Measurements from ENCODE around the gene NAV3. TPM values are rescaled to one million over a fixed set of nuclear protein-coding genes. Genes with fewer than 3 reads are reported as not detected.

The NAV3 gene
- total RNA-seq, 1 experiment from 2014 or later = 2.5 TPM

DNA sequence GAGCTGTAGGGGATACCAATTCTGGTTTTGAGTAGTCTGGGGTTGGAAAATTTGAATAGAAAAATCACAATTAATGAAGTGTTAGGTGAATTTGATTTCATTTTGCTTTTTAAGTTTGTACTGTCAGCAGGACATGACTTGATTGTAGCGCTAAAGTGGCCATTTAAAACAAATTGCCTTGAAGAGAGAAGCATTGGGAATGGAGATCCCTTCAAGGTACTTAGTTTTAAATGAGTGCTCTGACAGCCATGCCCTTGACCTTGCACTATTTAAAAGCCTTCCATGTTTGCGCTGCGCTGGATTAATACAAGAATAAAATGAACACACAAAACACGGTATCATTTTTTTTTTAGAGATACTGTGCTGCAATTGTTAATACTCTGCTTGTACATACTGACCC, 345.9 kb downstream of the NAV3 start:
- ChIA-PET POLR2A (no interaction called here), CTCF (no interaction called here)
- in situ Hi-C loops (cut with HindIII; ENCODE audit: low pct_unique_long_range_greater_than_20kb, low sequenced_read_pairs) = no loop called here
- BruUV-seq (replicated peaks) = no TSS peak
- Histone ChIP-seq H3K36me3 (ENCODE audit: control insufficient read depth, insufficient read depth, low read length) (no peaks in the 10 kb centered on the region), H3K9me3 (ENCODE audit: control insufficient read depth, insufficient read depth, low read depth, low read length) (no peaks in the 10 kb centered on the region), H3K4me3 (ENCODE audit: low read depth in 2 of 2, low read length in 2 of 2) (no peak overlapping the region), H3K4me1 (ENCODE audit: control insufficient read depth, insufficient read depth, low read length) (no peaks in the 10 kb centered on the region), H3K27ac (ENCODE audit: low read length) (no peak overlapping the region), H3K27me3 (ENCODE audit: control insufficient read depth, insufficient read depth, low read length) (no peaks in the 10 kb centered on the region)
- TF ChIP-seq, protein P1, sequence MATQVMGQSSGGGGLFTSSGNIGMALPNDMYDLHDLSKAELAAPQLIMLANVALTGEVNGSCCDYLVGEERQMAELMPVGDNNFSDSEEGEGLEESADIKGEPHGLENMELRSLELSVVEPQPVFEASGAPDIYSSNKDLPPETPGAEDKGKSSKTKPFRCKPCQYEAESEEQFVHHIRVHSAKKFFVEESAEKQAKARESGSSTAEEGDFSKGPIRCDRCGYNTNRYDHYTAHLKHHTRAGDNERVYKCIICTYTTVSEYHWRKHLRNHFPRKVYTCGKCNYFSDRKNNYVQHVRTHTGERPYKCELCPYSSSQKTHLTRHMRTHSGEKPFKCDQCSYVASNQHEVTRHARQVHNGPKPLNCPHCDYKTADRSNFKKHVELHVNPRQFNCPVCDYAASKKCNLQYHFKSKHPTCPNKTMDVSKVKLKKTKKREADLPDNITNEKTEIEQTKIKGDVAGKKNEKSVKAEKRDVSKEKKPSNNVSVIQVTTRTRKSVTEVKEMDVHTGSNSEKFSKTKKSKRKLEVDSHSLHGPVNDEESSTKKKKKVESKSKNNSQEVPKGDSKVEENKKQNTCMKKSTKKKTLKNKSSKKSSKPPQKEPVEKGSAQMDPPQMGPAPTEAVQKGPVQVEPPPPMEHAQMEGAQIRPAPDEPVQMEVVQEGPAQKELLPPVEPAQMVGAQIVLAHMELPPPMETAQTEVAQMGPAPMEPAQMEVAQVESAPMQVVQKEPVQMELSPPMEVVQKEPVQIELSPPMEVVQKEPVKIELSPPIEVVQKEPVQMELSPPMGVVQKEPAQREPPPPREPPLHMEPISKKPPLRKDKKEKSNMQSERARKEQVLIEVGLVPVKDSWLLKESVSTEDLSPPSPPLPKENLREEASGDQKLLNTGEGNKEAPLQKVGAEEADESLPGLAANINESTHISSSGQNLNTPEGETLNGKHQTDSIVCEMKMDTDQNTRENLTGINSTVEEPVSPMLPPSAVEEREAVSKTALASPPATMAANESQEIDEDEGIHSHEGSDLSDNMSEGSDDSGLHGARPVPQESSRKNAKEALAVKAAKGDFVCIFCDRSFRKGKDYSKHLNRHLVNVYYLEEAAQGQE (IDR thresholded peaks at IDR 0.05; ENCODE audit: insufficient read depth in 1 of 2, low read depth in 2 of 2, low read length in 1 of 2) = no peak
- TF ChIP-seq TCF7L2 (IDR thresholded peaks at IDR 0.05; ENCODE audit: low read depth, low read length) = no peak
- TF ChIP-seq POLR2AphosphoS5 (IDR thresholded peaks at IDR 0.05; ENCODE audit: low read depth, low read length) = no peak
- TF ChIP-seq, protein P2, sequence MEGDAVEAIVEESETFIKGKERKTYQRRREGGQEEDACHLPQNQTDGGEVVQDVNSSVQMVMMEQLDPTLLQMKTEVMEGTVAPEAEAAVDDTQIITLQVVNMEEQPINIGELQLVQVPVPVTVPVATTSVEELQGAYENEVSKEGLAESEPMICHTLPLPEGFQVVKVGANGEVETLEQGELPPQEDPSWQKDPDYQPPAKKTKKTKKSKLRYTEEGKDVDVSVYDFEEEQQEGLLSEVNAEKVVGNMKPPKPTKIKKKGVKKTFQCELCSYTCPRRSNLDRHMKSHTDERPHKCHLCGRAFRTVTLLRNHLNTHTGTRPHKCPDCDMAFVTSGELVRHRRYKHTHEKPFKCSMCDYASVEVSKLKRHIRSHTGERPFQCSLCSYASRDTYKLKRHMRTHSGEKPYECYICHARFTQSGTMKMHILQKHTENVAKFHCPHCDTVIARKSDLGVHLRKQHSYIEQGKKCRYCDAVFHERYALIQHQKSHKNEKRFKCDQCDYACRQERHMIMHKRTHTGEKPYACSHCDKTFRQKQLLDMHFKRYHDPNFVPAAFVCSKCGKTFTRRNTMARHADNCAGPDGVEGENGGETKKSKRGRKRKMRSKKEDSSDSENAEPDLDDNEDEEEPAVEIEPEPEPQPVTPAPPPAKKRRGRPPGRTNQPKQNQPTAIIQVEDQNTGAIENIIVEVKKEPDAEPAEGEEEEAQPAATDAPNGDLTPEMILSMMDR (IDR thresholded peaks at IDR 0.05) = no peak
- TF ChIP-seq SIN3A (IDR thresholded peaks at IDR 0.05; ENCODE audit: borderline replicate concordance, insufficient read depth, low read depth, low read length) = no peak
- no peak for DNase-seq (ENCODE audit: low read depth, low spot score)
- no peak for ATAC-seq
- intact Hi-C loops (cut with micrococcal nuclease; ENCODE audit: unreplicated experiment) = no loop called here

DNA sequence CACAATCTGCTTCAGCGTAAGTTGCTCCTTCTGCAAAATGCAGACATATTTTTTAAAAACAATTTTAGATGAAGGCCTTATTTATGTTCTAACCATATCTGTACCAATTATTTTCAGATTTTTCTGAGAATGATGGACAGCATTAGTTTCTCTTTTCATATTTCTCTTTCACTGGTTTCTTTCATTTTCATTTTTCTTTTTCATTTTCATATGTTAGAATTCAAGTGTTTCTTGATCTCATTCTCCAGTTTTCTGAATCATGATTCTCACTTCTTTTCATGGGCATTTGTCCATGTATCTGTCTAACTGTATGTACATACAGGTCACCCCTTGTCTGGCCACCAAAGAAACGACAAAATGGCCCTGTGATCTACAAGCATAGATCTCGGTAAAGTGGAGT, 346.6 kb downstream of the NAV3 start:
- intact Hi-C loops (cut with micrococcal nuclease; ENCODE audit: unreplicated experiment) (no loop called here), in situ Hi-C loops (cut with HindIII; ENCODE audit: low pct_unique_long_range_greater_than_20kb, low sequenced_read_pairs) (no loop called here)
- H3K4me3 ChIP-seq (ENCODE audit: low read depth in 2 of 2, low read length in 2 of 2) = no peak overlapping the region
- H3K36me3 ChIP-seq (ENCODE audit: control insufficient read depth, insufficient read depth, low read length) = no peaks in the 10 kb centered on the region
- no peaks in the 10 kb centered on the region for H3K9me3 ChIP-seq (ENCODE audit: control insufficient read depth, insufficient read depth, low read depth, low read length)
- BruUV-seq (replicated peaks) = no TSS peak
- no peaks in the 10 kb centered on the region for H3K4me1 ChIP-seq (ENCODE audit: control insufficient read depth, insufficient read depth, low read length)
- no peak overlapping the region for H3K27ac ChIP-seq (ENCODE audit: low read length)
- ChIA-PET POLR2A (no interaction called here), CTCF (no interaction called here)
- ATAC-seq (no peak), DNase-seq (ENCODE audit: low read depth, low spot score) (no peak)
- no peaks in the 10 kb centered on the region for H3K27me3 ChIP-seq (ENCODE audit: control insufficient read depth, insufficient read depth, low read length)
- no peak for TF ChIP-seq SIN3A (IDR thresholded peaks at IDR 0.05; ENCODE audit: borderline replicate concordance, insufficient read depth, low read depth, low read length)
- TF ChIP-seq POLR2AphosphoS5 (IDR thresholded peaks at IDR 0.05; ENCODE audit: low read depth, low read length) = no peak
- TF ChIP-seq, protein P2 (IDR thresholded peaks at IDR 0.05) = no peak
- no peak for TF ChIP-seq TCF7L2 (IDR thresholded peaks at IDR 0.05; ENCODE audit: low read depth, low read length)
- TF ChIP-seq, protein P1 (IDR thresholded peaks at IDR 0.05; ENCODE audit: insufficient read depth in 1 of 2, low read depth in 2 of 2, low read length in 1 of 2) = no peak
